ENCODE results near the gene NEDD9.

Gene NEDD9

GRCh38 chr6:11211254-11211653 is 21.2 kb downstream of the NEDD9 start:
- no CpG with 5 or more reads among the region's 2 CpGs for WGBS (ENCODE audit: extremely low coverage, insufficient coverage, low lambda C conversion rate)

GRCh38 chr6:11210386-11211138 is 21.9 kb downstream of the NEDD9 start:
- no peaks in the 10 kb centered on the region for H3K79me2 ChIP-seq (ENCODE audit: control insufficient read depth, insufficient read depth, low read length)
- H3K27me3 ChIP-seq (ENCODE audit: insufficient read depth, low read length, poor library complexity) = no peaks in the 10 kb centered on the region
- no peak overlapping the region for H3K4me3 ChIP-seq (ENCODE audit: low read length)
- peak; percentile 61 for DNase-seq
- H3K79me1 ChIP-seq (ENCODE audit: low read length) = no peaks in the 10 kb centered on the region
- H3K9ac ChIP-seq (ENCODE audit: low read length) = no peak overlapping the region
- H3K36me3 ChIP-seq (ENCODE audit: control insufficient read depth, insufficient read depth, low read length) = peaks cover 3% of the 10 kb centered on the region
- no peak overlapping the region for H3K23ac ChIP-seq (ENCODE audit: low read length)
- no peak overlapping the region for H3K18ac ChIP-seq (ENCODE audit: low read length)
- H4K5ac ChIP-seq (ENCODE audit: low read length) = no peak overlapping the region
- H2BK120ac ChIP-seq (ENCODE audit: low read depth, low read length) = no peak overlapping the region
- no CpG with 5 or more reads among the region's 2 CpGs for WGBS (ENCODE audit: extremely low coverage, insufficient coverage, low lambda C conversion rate)
- no peak overlapping the region for H2AK5ac ChIP-seq (ENCODE audit: low read length)
- H3K4ac ChIP-seq (ENCODE audit: low read depth, low read length) = no peak overlapping the region
- H4K8ac ChIP-seq (ENCODE audit: low read depth, low read length) = no peak overlapping the region
- H3K56ac ChIP-seq (ENCODE audit: low read length) = peak overlapping the region; percentile 29
- H3K4me1 ChIP-seq (ENCODE audit: control insufficient read depth, low read depth, low read length) = peaks cover 10% of the 10 kb centered on the region
- H2BK5ac ChIP-seq (ENCODE audit: low read length) = peak overlapping the region; percentile 61
- H3K27ac ChIP-seq (ENCODE audit: low read depth, low read length) = peak overlapping the region; percentile 46
- no peak overlapping the region for H2BK15ac ChIP-seq (replicated peaks; ENCODE audit: low read depth)
- H3K4me2 ChIP-seq (ENCODE audit: low read length) = no peak overlapping the region

More at GRCh38 chr6:11211254-11211653, 21.2 kb downstream of the NEDD9 start:
- H4K5ac ChIP-seq (ENCODE audit: low read length) = no peak overlapping the region
- no peak overlapping the region for H3K18ac ChIP-seq (ENCODE audit: low read length)
- no peak overlapping the region for H3K4ac ChIP-seq (ENCODE audit: low read depth, low read length)
- no peak overlapping the region for H3K9ac ChIP-seq (ENCODE audit: low read length)
- no peak overlapping the region for H3K4me2 ChIP-seq (ENCODE audit: low read length)
- H3K27me3 ChIP-seq (ENCODE audit: insufficient read depth, low read length, poor library complexity) = no peaks in the 10 kb centered on the region
- H3K36me3 ChIP-seq (ENCODE audit: control insufficient read depth, insufficient read depth, low read length) = peaks cover 3% of the 10 kb centered on the region
- H3K79me2 ChIP-seq (ENCODE audit: control insufficient read depth, insufficient read depth, low read length) = no peaks in the 10 kb centered on the region
- peak overlapping the region; percentile 8 for H3K27ac ChIP-seq (ENCODE audit: low read depth, low read length)
- no peak overlapping the region for H3K4me3 ChIP-seq (ENCODE audit: low read length)
- no peak overlapping the region for H2BK120ac ChIP-seq (ENCODE audit: low read depth, low read length)
- H3K79me1 ChIP-seq (ENCODE audit: low read length) = no peaks in the 10 kb centered on the region
- no peak overlapping the region for H3K23ac ChIP-seq (ENCODE audit: low read length)
- H2BK5ac ChIP-seq (ENCODE audit: low read length) = no peak overlapping the region
- no peak for DNase-seq
- H3K4me1 ChIP-seq (ENCODE audit: control insufficient read depth, low read depth, low read length) = peaks cover 10% of the 10 kb centered on the region
- H3K56ac ChIP-seq (ENCODE audit: low read length) = no peak overlapping the region
- H4K8ac ChIP-seq (ENCODE audit: low read depth, low read length) = no peak overlapping the region
- no peak overlapping the region for H2AK5ac ChIP-seq (ENCODE audit: low read length)
- no peak overlapping the region for H2BK15ac ChIP-seq (replicated peaks; ENCODE audit: low read depth)

- Histone ChIP-seq H3K27ac (ENCODE audit: low read depth, low read length) (no peak overlapping the region), H3K4me1 (ENCODE audit: control insufficient read depth, low read depth, low read length) (peaks cover 10% of the 10 kb centered on the region), H2BK120ac (ENCODE audit: low read depth, low read length) (no peak overlapping the region), H3K79me1 (ENCODE audit: low read length) (no peaks in the 10 kb centered on the region), H2BK5ac (ENCODE audit: low read length) (no peak overlapping the region), H3K4me3 (ENCODE audit: low read length) (no peak overlapping the region), H4K5ac (ENCODE audit: low read length) (no peak overlapping the region), H3K9ac (ENCODE audit: low read length) (no peak overlapping the region), H3K79me2 (ENCODE audit: control insufficient read depth, insufficient read depth, low read length) (no peaks in the 10 kb centered on the region), H3K4ac (ENCODE audit: low read depth, low read length) (no peak overlapping the region), H2AK5ac (ENCODE audit: low read length) (no peak overlapping the region), H3K4me2 (ENCODE audit: low read length) (no peak overlapping the region), H4K8ac (ENCODE audit: low read depth, low read length) (no peak overlapping the region), H3K36me3 (ENCODE audit: control insufficient read depth, insufficient read depth, low read length) (peaks cover 3% of the 10 kb centered on the region), H3K18ac (ENCODE audit: low read length) (peak overlapping the region; percentile 62), H2BK15ac (replicated peaks; ENCODE audit: low read depth) (no peak overlapping the region), H3K27me3 (ENCODE audit: insufficient read depth, low read length, poor library complexity) (no peaks in the 10 kb centered on the region), H3K23ac (ENCODE audit: low read length) (no peak overlapping the region), H3K56ac (ENCODE audit: low read length) (no peak overlapping the region)
- no peak for DNase-seq
- no CpG with 5 or more reads among the region's 1 CpG for WGBS (ENCODE audit: extremely low coverage, insufficient coverage, low lambda C conversion rate)
Measured at GRCh38 chr6:11209906-11210305, 22.6 kb downstream of the NEDD9 start.

DNA sequence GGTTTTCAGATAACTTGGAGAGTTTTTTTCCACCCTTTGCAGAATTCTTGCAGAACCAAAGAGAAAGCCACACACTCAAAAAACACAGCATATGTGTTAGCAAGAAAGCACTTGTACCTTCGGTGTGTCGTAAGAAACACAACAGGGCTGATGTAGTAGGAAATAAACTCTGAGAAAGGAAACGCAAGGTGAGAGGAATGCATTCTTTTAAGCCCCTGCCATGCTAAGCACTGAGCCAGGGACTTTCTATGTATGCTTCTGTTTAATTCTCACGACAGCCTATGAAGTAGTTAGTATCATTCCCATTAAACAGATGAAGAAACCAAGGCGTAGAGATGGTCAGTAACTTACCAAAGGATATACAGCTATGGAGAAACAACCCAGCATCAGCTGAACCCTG is 23.1 kb downstream of the NEDD9 start:
- no peak overlapping the region for H4K5ac ChIP-seq (ENCODE audit: low read length)

DNA sequence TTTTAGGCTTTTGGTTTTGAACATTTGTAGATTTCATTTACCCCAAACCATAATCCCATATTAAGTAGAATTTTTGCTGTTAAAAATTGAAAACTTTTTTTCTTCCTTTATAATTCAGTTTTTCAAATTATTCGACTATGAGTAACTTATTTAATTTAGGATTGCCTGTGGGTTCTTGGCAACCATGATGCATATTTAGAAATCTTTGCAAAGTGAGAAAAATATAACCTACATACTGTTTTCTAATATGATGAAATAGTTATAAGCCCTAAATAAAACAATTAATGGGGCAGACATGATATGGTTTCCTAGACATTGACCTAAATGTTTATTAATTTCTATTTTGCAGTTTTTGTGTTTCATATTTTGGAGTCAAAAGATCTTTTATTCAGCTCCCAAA is 23.6 kb downstream of the NEDD9 start:
- H3K36me3 ChIP-seq (ENCODE audit: control insufficient read depth, insufficient read depth, low read length) = peaks cover 3% of the 10 kb centered on the region
- H2BK15ac ChIP-seq (replicated peaks; ENCODE audit: low read depth) = no peak overlapping the region
- no peak overlapping the region for H3K4ac ChIP-seq (ENCODE audit: low read depth, low read length)
- no peaks in the 10 kb centered on the region for H3K79me1 ChIP-seq (ENCODE audit: low read length)
- H3K9ac ChIP-seq (ENCODE audit: low read length) = no peak overlapping the region
- WGBS (ENCODE audit: extremely low coverage, insufficient coverage, low lambda C conversion rate) = no CpG with 5 or more reads among the region's 1 CpG
- H2BK120ac ChIP-seq (ENCODE audit: low read depth, low read length) = no peak overlapping the region
- no peak overlapping the region for H2BK5ac ChIP-seq (ENCODE audit: low read length)
- no peak overlapping the region for H3K27ac ChIP-seq (ENCODE audit: low read depth, low read length)
- H3K4me1 ChIP-seq (ENCODE audit: control insufficient read depth, low read depth, low read length) = peaks cover 10% of the 10 kb centered on the region
- no peak overlapping the region for H3K18ac ChIP-seq (ENCODE audit: low read length)
- H4K5ac ChIP-seq (ENCODE audit: low read length) = no peak overlapping the region
- DNase-seq = no peak
- H4K8ac ChIP-seq (ENCODE audit: low read depth, low read length) = no peak overlapping the region
- H3K27me3 ChIP-seq (ENCODE audit: insufficient read depth, low read length, poor library complexity) = no peaks in the 10 kb centered on the region
- no peak overlapping the region for H3K23ac ChIP-seq (ENCODE audit: low read length)
- no peak overlapping the region for H3K4me2 ChIP-seq (ENCODE audit: low read length)
- H3K56ac ChIP-seq (ENCODE audit: low read length) = no peak overlapping the region
- no peak overlapping the region for H2AK5ac ChIP-seq (ENCODE audit: low read length)
- no peak overlapping the region for H3K4me3 ChIP-seq (ENCODE audit: low read length)
- no peaks in the 10 kb centered on the region for H3K79me2 ChIP-seq (ENCODE audit: control insufficient read depth, insufficient read depth, low read length)

More for the DNA sequence above, 23.1 kb downstream of the NEDD9 start:
- Histone ChIP-seq H3K36me3 (ENCODE audit: control insufficient read depth, insufficient read depth, low read length) (peaks cover 3% of the 10 kb centered on the region), H3K4me3 (ENCODE audit: low read length) (no peak overlapping the region), H3K18ac (ENCODE audit: low read length) (no peak overlapping the region), H3K27ac (ENCODE audit: low read depth, low read length) (no peak overlapping the region), H2AK5ac (ENCODE audit: low read length) (peak overlapping the region; percentile 60), H3K23ac (ENCODE audit: low read length) (no peak overlapping the region), H4K8ac (ENCODE audit: low read depth, low read length) (no peak overlapping the region), H2BK5ac (ENCODE audit: low read length) (no peak overlapping the region), H3K4me1 (ENCODE audit: control insufficient read depth, low read depth, low read length) (peaks cover 10% of the 10 kb centered on the region), H3K79me2 (ENCODE audit: control insufficient read depth, insufficient read depth, low read length) (no peaks in the 10 kb centered on the region), H3K56ac (ENCODE audit: low read length) (no peak overlapping the region), H3K9ac (ENCODE audit: low read length) (no peak overlapping the region), H3K27me3 (ENCODE audit: insufficient read depth, low read length, poor library complexity) (no peaks in the 10 kb centered on the region), H2BK15ac (replicated peaks; ENCODE audit: low read depth) (no peak overlapping the region), H3K79me1 (ENCODE audit: low read length) (no peaks in the 10 kb centered on the region), H2BK120ac (ENCODE audit: low read depth, low read length) (no peak overlapping the region), H3K4me2 (ENCODE audit: low read length) (no peak overlapping the region), H3K4ac (ENCODE audit: low read depth, low read length) (no peak overlapping the region)
- no peak for DNase-seq
- no CpG with 5 or more reads among the region's 5 CpGs for WGBS (ENCODE audit: extremely low coverage, insufficient coverage, low lambda C conversion rate)

DNA sequence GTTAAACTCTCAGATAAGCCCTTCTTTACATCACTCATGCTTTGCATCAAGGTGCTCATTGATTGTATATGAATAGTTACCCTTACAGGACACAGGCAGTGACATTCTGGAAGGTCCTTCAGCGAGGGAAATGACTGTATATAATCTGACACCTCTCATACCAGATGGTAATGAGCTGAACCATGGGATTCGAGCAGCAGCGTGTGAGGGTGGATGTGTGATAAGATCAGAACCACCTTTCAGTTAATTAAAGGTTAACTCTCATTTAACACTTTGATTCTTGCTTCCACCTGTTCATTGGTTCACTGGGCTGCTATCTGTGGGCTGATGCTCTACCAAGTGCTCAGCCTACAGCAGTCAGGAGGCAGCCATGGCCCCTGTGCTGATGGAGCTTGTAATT is 24.2 kb downstream of the NEDD9 start:
- no peaks in the 10 kb centered on the region for H3K79me1 ChIP-seq (ENCODE audit: low read length)
- no peak overlapping the region for H3K4me3 ChIP-seq (ENCODE audit: low read length)
- no peak overlapping the region for H3K18ac ChIP-seq (ENCODE audit: low read length)
- DNase-seq = peak; percentile 57
- no peak overlapping the region for H3K4me2 ChIP-seq (ENCODE audit: low read length)
- H3K23ac ChIP-seq (ENCODE audit: low read length) = no peak overlapping the region
- no peak overlapping the region for H3K27ac ChIP-seq (ENCODE audit: low read depth, low read length)
- no peak overlapping the region for H2BK5ac ChIP-seq (ENCODE audit: low read length)
- H2AK5ac ChIP-seq (ENCODE audit: low read length) = no peak overlapping the region
- H2BK15ac ChIP-seq (replicated peaks; ENCODE audit: low read depth) = no peak overlapping the region
- no peak overlapping the region for H3K4ac ChIP-seq (ENCODE audit: low read depth, low read length)
- H3K27me3 ChIP-seq (ENCODE audit: insufficient read depth, low read length, poor library complexity) = no peaks in the 10 kb centered on the region
- H3K36me3 ChIP-seq (ENCODE audit: control insufficient read depth, insufficient read depth, low read length) = peaks cover 3% of the 10 kb centered on the region
- no peak overlapping the region for H3K56ac ChIP-seq (ENCODE audit: low read length)
- H3K4me1 ChIP-seq (ENCODE audit: control insufficient read depth, low read depth, low read length) = peaks cover 11% of the 10 kb centered on the region
- no peak overlapping the region for H4K8ac ChIP-seq (ENCODE audit: low read depth, low read length)
- H4K5ac ChIP-seq (ENCODE audit: low read length) = no peak overlapping the region
- H2BK120ac ChIP-seq (ENCODE audit: low read depth, low read length) = no peak overlapping the region
- no peak overlapping the region for H3K9ac ChIP-seq (ENCODE audit: low read length)
- no peaks in the 10 kb centered on the region for H3K79me2 ChIP-seq (ENCODE audit: control insufficient read depth, insufficient read depth, low read length)
- no CpG with 5 or more reads among the region's 3 CpGs for WGBS (ENCODE audit: extremely low coverage, insufficient coverage, low lambda C conversion rate)

Data from mesendoderm (in vitro differentiated cells).